Amniotic stem cell (primary cell): Measurements from ENCODE around the gene CORO7.

Experiments used
- DNase-seq: peaks from one replicate; lab custom pipeline; 2025; lab: John Stamatoyannopoulos, UW

The CORO7 gene

GRCh38 chr16:4426021-4426684, 9.8 kb upstream of the CORO7 start:
- no peak for DNase-seq

GRCh38 chr16:4425378-4426020, 9.1 kb upstream of the CORO7 start, which contains the start of gene DNAJA3:
DNAJA3 (plus strand) TSS chr16:4425868; CDS start chr16:4425882, 14 bp downstream.
- peak; percentile 84 for DNase-seq

- no peak for DNase-seq
Measured at GRCh38 chr16:4420505-4421105, 4.2 kb upstream of the CORO7 start.

GRCh38 chr16:4419402-4419959, 3.1 kb upstream of the CORO7 start:
- DNase-seq: no peak

GRCh38 chr16:4415538-4416199, 727 bp downstream of the CORO7 start:
- DNase-seq: no peak

- no peak for DNase-seq
Measured at GRCh38 chr16:4414187-4414917, 2.0 kb downstream of the CORO7 start.

- DNase-seq: no peak
Measured at GRCh38 chr16:4412854-4413253, 3.5 kb downstream of the CORO7 start.

GRCh38 chr16:4412159-4412558, 4.2 kb downstream of the CORO7 start:
- no peak for DNase-seq

- DNase-seq: no peak
Measured at GRCh38 chr16:4411684-4412083, 4.7 kb downstream of the CORO7 start.

- DNase-seq: peak; percentile 59
Measured at GRCh38 chr16:4410335-4411075, 5.9 kb downstream of the CORO7 start.

GRCh38 chr16:4409081-4409932, 7.1 kb downstream of the CORO7 start:
- no peak for DNase-seq

- DNase-seq: no peak
Measured at GRCh38 chr16:4408323-4408690, 8.1 kb downstream of the CORO7 start.

- no peak for DNase-seq
Measured at GRCh38 chr16:4407543-4408322, 8.7 kb downstream of the CORO7 start.

- DNase-seq: no peak
Measured at GRCh38 chr16:4404967-4405696, 11.3 kb downstream of the CORO7 start.

GRCh38 chr16:4404247-4404966, 12.0 kb downstream of the CORO7 start:
- DNase-seq: no peak

- no peak for DNase-seq
Measured at GRCh38 chr16:4403133-4403949, 13.1 kb downstream of the CORO7 start.
